Ovary (tissue), 9 donors: Measurements from ENCODE around the gene TMEM95. TPM values are rescaled to one million over a fixed set of nuclear protein-coding genes. Genes with fewer than 3 reads are reported as not detected.

Source experiments
- DNase-seq, 5 donors: peaks; one replicate each; pipeline ENCODE4 v3.0.0-alpha.2; 2019 to 2020
- H3K27ac ChIP-seq, 2 donors: fragments of 200-600 bp; one replicate each; pipeline versions ENCODE4 v1.5.1 to v1.8.0; 2019 to 2022
- H3K27me3 ChIP-seq: fragments of 200-600 bp; one replicate; pipeline ENCODE4 v1.8.0; 2022
- H3K36me3 ChIP-seq: fragments of 200-600 bp; sonication (generic); one replicate; pipeline ENCODE4 v1.5.1; 2019
- H3K4me1 ChIP-seq: one replicate; pipeline ENCODE4 v1.8.1; 2013; ENCODE audit warnings: mild to moderate bottlenecking, moderate library complexity; ENCODE audit not compliant: insufficient read depth
- H3K4me3 ChIP-seq: fragments of 200-600 bp; sonication (generic); one replicate; pipeline ENCODE4 v1.5.1; 2017
- H3K9me3 ChIP-seq, 2 donors: fragments of 200-600 bp in 1 of 2; sonication (generic) in 1 of 2; one replicate each; pipeline versions ENCODE4 v1.5.1 to v1.8.1; 2013 to 2019; ENCODE audit warnings: mild to moderate bottlenecking in 1 of 2, moderate library complexity in 1 of 2
- CTCF ChIP-seq, 3 donors: fragments of 450-650 bp in 2 of 3; fragments of 200-600 bp in 1 of 3; IDR thresholded peaks; one replicate each; pipeline versions ENCODE4 v1.5.1 to v1.8.0; 2016 to 2022; ENCODE audit warnings: antibody characterized with exemption in 3 of 3, mild to moderate bottlenecking in 1 of 3
- EP300 ChIP-seq: sonication (generic); formaldehyde crosslinking; IDR thresholded peaks from one replicate; pipeline ENCODE4 v1.6.1; 2017; ENCODE audit warnings: antibody characterized with exemption
- POLR2A ChIP-seq: fragments of 450-650 bp; IDR thresholded peaks from one replicate; pipeline ENCODE4 v1.6.1; 2017; ENCODE audit warnings: antibody characterized with exemption, mild to moderate bottlenecking, moderate library complexity
- WGBS, 3 donors: extraction: QIAGEN DNeasy Blood & Tissue Kit in 1 of 3; methylation state at CpG; one replicate each; pipeline versions ENCODE4 v1.1.5 to v1.1.7; 2013 to 2017; 5-methylcytosine and 5-hydroxymethylcytosine counted together
- intact Hi-C, 4 donors: fragments of 100-400 bp; cut with DNase I; formaldehyde crosslinking; loops; one replicate each; pipeline versions ENCODE4 v1.11.0 to v1.15.1; 2022 to 2023
- polyA plus RNA-seq, 2 donors: library from polyadenylated mRNA; stranded (reverse); fragments of 200-250 nt in 1 of 2; fragments of 350-450 nt in 1 of 2; fragmentation: Illumina TruSeq in 1 of 2; extraction: RNeasy Lipid Tissue Mini Kit (QIAGEN cat#74804) in 1 of 2; gene quantifications; one replicate each; pipeline ENCODE4 v1.2.3, GENCODE V29; 2013 to 2014
- total RNA-seq, 7 donors: library from RNA; depleted of rRNA in 2 of 7; stranded (reverse); fragments of >200 nt in 2 of 7; fragmentation: NEBNext Ultra II Directional in 3 of 7; extraction: Animal tissue kit (Norgen Biotek cat#: 25700) in 3 of 7; gene quantifications; one replicate each; pipeline versions ENCODE4 v1.1.0 to v1.2.4, GENCODE V29; 2016 to 2023
- donor health status: DM: no; HTN: no; CAD: no; lungs with moderate emphysema.
- donor health status: DM: no; HTN: no; CAD: no.
- donor health status: Bipolar disorder and iron deficiency.
- donor health status: DM: yes; HTN: yes; CAD: no.
- donor health status: DM: no; HTN: no; CAD: no.
- donor health status: DM: yes; HTN: yes; CAD: no.

TMEM95 gene
- total and polyA plus RNA-seq, 9 donors = not detected

- Histone ChIP-seq H3K27ac (no peak overlapping the region), H3K9me3 (no peaks in the 10 kb centered on the region), H3K4me3 (no peak overlapping the region), H3K27me3 (no peaks in the 10 kb centered on the region), H3K36me3 (no peaks in the 10 kb centered on the region), H3K4me1 (peaks cover 5% of the 10 kb centered on the region)
- no peak for DNase-seq
- 82 to 88% (median 86%) methylated on average over 4 of the region's 4 CpGs for WGBS, 3 donors
- intact Hi-C loops = no loop called here
- TF ChIP-seq EP300 (no peak), POLR2A (no peak), CTCF (IDR thresholded peaks at IDR 0.05) (no peak)
Observed at GRCh38 chr17:7396147-7396546, 41.2 kb downstream of the TMEM95 start.

GRCh38 chr17:7398612-7399011 lies 43.7 kb downstream of the TMEM95 start:
- DNase-seq = no peak
- no peak for TF ChIP-seq EP300
- no peak for TF ChIP-seq POLR2A
- no peak for TF ChIP-seq CTCF (IDR thresholded peaks at IDR 0.05)
- no peaks in the 10 kb centered on the region for H3K36me3 ChIP-seq
- no peak overlapping the region for H3K27ac ChIP-seq
- WGBS, 3 donors = 79 to 80% (median 79%) methylated on average over 2 of the region's 2 CpGs
- H3K27me3 ChIP-seq = no peaks in the 10 kb centered on the region
- no peak overlapping the region for H3K4me3 ChIP-seq
- intact Hi-C loops = no loop called here
- H3K4me1 ChIP-seq = no peaks in the 10 kb centered on the region
- H3K9me3 ChIP-seq = no peaks in the 10 kb centered on the region

- peaks cover 5% of the 10 kb centered on the region for H3K4me1 ChIP-seq
- no peak for TF ChIP-seq CTCF (IDR thresholded peaks at IDR 0.05)
- TF ChIP-seq EP300 = no peak
- no peak for TF ChIP-seq POLR2A
- no peaks in the 10 kb centered on the region for H3K36me3 ChIP-seq
- H3K27ac ChIP-seq = peak overlapping the region; percentile 18 to 89
- intact Hi-C loops = no loop called here
- no peaks in the 10 kb centered on the region for H3K9me3 ChIP-seq
- 9 to 11% (median 11%) methylated on average over 15 to 16 of the region's 16 CpGs for WGBS, 3 donors
- no peaks in the 10 kb centered on the region for H3K27me3 ChIP-seq
- H3K4me3 ChIP-seq = peak overlapping the region; percentile 50
- peak in 4 of 5 donors; percentile 69 to 78 (median 72) for DNase-seq
Observed at GRCh38 chr17:7403043-7403726, 48.2 kb downstream of the TMEM95 start.

- H3K9me3 ChIP-seq = no peaks in the 10 kb centered on the region
- intact Hi-C loops = no loop called here
- WGBS, 3 donors = 0% methylated on average over 12 to 13 of the region's 13 CpGs
- no peak for DNase-seq
- H3K27ac ChIP-seq = peak overlapping the region; percentile 18 to 89
- H3K27me3 ChIP-seq = no peaks in the 10 kb centered on the region
- TF ChIP-seq CTCF (IDR thresholded peaks at IDR 0.05) = no peak
- no peak for TF ChIP-seq POLR2A
- no peak for TF ChIP-seq EP300
- H3K36me3 ChIP-seq = no peaks in the 10 kb centered on the region
- H3K4me3 ChIP-seq = peak overlapping the region; percentile 50
- peaks cover 5% of the 10 kb centered on the region for H3K4me1 ChIP-seq
Observed at GRCh38 chr17:7403727-7403976, 48.7 kb downstream of the TMEM95 start.
